Measurements from ENCODE around the gene PRR16. TPM values are rescaled to one million over a fixed set of nuclear protein-coding genes. Genes with fewer than 3 reads are reported as not detected.
"Not testable (repeated sequence)": the region's sequence is repeated elsewhere in the genome, so short reads cannot be mapped to it uniquely, and the experiment has no call there.

The PRR16 gene
- total and polyA plus RNA-seq, 4 donors: 6.5 to 26.8 (median 12.4) TPM

DNA sequence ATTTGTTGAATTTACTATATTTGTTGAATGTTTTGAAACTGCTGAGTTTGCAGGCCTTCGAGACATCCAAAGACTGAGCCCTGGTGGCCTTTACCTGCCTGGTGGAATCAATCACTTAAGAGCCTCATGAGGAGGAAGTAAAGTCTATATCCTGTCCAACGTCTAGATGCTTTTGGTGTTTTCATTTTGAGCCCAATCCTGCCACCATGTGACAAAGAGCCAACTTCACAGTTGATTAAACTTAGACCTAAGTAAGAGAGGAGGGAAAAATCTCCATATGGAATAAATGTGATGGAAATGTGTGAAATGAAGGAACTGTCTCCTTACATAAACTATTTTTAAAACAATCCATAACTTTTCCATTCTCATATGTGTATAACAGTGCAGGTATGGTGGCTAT, 220.1 kb downstream of the PRR16 start:
- Histone ChIP-seq H3K4me1 (ENCODE audit: control insufficient read depth in 1 of 2, insufficient read depth in 2 of 2, low read length in 2 of 2) (peaks cover 0 to 6% of the 10 kb centered on the region in 2 donors), H3K27me3 (ENCODE audit: control insufficient read depth in 1 of 2, insufficient read depth in 2 of 2, low read length in 1 of 2) (no peaks in the 10 kb centered on the region), H3K9me3 (ENCODE audit: control insufficient read depth, low read length) (no peaks in the 10 kb centered on the region), H3K27ac (ENCODE audit: low read depth in 1 of 2, low read length in 2 of 2) (no peak overlapping the region), H3K36me3 (ENCODE audit: control insufficient read depth in 1 of 2, insufficient read depth in 2 of 2, low read length in 1 of 2) (peaks cover 0 to 1% of the 10 kb centered on the region in 2 donors), H3K4me3 (ENCODE audit: low read length in 2 of 2) (no peak overlapping the region)
- WGBS, 2 donors: 49 to 52% methylated on average over 2 of the region's 2 CpGs
- intact Hi-C loops (cut with DNase I): no loop called here
- no peak for DNase-seq
- no peak for ATAC-seq (ENCODE audit: low FRiP score)

DNA sequence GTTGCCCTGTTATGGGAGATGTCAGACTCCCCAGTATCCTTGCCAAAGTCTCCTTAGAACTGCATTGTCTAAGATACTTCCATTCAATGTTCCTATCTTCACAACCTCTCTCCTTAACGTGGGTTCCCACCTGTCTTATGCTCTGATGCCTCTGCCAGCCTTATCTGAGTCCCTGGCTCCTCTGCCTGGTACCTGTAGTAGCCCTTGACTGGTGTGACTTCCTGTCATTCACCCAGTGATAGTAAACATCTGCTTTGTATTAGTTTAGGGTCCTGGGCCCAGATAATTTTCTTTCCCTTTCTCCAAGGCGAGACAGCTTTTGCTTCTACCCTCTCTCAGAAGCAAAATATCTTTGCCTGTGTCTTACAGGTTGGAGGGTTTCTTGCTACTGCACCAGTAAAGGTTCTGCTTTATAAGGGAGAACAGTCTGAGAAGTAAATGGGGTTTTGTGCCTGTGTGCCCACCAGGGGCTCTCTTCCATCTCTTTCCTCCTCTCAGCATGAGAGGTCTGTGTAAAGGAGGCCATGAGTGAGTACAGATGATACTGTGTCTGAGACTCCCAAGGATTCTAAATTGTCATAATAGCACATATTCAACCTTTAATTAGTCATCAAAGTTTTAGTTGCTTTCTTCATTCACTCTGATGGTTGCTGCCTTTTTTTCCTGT, 220.8 kb downstream of the PRR16 start:
- H3K36me3 ChIP-seq (ENCODE audit: control insufficient read depth in 1 of 2, insufficient read depth in 2 of 2, low read length in 1 of 2): peaks cover 0 to 1% of the 10 kb centered on the region in 2 donors
- H3K9me3 ChIP-seq (ENCODE audit: control insufficient read depth, low read length): no peaks in the 10 kb centered on the region
- no peak overlapping the region for H3K4me3 ChIP-seq (ENCODE audit: low read length in 2 of 2)
- H3K27me3 ChIP-seq (ENCODE audit: control insufficient read depth in 1 of 2, insufficient read depth in 2 of 2, low read length in 1 of 2): no peaks in the 10 kb centered on the region
- DNase-seq (no peak), ATAC-seq (ENCODE audit: low FRiP score) (no peak)
- WGBS, 2 donors: 74 to 76% methylated on average over 2 of the region's 2 CpGs
- no peak overlapping the region for H3K27ac ChIP-seq (ENCODE audit: low read depth in 1 of 2, low read length in 2 of 2)
- peaks cover 0 to 6% of the 10 kb centered on the region in 2 donors for H3K4me1 ChIP-seq (ENCODE audit: control insufficient read depth in 1 of 2, insufficient read depth in 2 of 2, low read length in 2 of 2)
- intact Hi-C loops (cut with DNase I): no loop called here

DNA sequence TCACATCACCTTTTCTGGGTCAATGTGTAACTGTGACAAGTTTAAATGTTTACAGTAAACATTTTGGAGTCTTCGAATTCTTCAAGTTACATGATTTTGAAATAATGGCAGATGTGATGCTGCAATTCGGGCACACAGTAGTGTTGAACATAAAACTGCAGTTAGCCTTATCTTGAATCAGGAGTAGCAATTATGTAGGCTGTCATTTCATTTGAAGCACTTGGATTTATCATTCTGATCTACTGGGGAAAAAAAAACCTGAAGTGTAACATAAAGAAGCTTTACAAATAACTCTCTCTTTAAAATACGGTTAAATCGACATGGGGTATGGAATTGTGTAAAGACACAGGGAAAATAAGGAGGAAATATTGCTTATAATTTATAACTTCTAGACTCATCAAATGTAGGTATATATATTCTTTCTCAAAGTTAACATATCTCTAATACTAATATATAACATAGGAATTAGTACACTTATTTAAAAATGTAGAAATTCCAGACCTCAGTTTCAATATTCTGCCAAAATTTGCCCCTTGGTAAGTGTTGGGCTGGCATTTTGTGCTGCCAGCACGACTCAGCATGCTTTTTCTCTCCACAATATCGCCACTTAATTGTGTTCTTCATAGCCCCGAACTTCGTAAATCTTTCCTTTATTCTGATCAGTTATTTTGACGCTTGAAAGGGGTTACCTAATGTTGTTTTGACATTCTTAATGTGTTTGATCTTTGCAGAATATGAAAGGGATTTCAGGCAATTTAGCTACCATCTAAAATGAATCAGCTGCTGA, 226.7 kb downstream of the PRR16 start:
- Histone ChIP-seq H3K27ac (ENCODE audit: low read depth in 1 of 2, low read length in 2 of 2) (no peak overlapping the region), H3K27me3 (ENCODE audit: control insufficient read depth in 1 of 2, insufficient read depth in 2 of 2, low read length in 1 of 2) (no peaks in the 10 kb centered on the region), H3K4me3 (ENCODE audit: low read length in 2 of 2) (no peak overlapping the region), H3K9me3 (ENCODE audit: control insufficient read depth, low read length) (no peaks in the 10 kb centered on the region), H3K36me3 (ENCODE audit: control insufficient read depth in 1 of 2, insufficient read depth in 2 of 2, low read length in 1 of 2) (peaks cover 0 to under 1% of the 10 kb centered on the region in 2 donors), H3K4me1 (ENCODE audit: control insufficient read depth in 1 of 2, insufficient read depth in 2 of 2, low read length in 2 of 2) (no peaks in the 10 kb centered on the region)
- intact Hi-C loops (cut with DNase I): no loop called here
- ATAC-seq (ENCODE audit: low FRiP score): no peak
- WGBS, 2 donors: 83% methylated on average over 9 of the region's 9 CpGs
- no peak for DNase-seq

DNA sequence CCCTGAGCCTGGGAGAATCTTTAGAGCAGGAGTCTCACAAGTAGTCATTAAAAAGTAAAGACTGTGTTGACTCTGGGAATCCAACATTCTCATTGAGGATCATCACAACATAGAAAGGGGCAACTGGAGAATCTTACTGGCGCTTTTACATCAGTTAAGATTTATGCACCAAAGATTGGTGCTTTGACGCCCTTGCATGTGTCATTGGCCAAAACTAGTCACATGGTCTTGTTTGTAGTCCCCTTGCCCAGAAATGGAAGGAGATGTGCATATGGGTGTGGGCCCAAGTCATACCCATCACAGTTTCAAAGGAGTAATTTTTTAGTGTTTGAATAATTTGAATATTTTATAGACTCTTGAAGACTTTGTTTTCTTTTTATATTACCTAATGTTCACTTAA, 228.2 kb downstream of the PRR16 start:
- no peaks in the 10 kb centered on the region for H3K27me3 ChIP-seq (ENCODE audit: control insufficient read depth in 1 of 2, insufficient read depth in 2 of 2, low read length in 1 of 2)
- H3K36me3 ChIP-seq (ENCODE audit: control insufficient read depth in 1 of 2, insufficient read depth in 2 of 2, low read length in 1 of 2): no peaks in the 10 kb centered on the region
- no peak for DNase-seq
- intact Hi-C loops (cut with DNase I): no loop called here
- no peaks in the 10 kb centered on the region for H3K4me1 ChIP-seq (ENCODE audit: control insufficient read depth in 1 of 2, insufficient read depth in 2 of 2, low read length in 2 of 2)
- no peak for ATAC-seq (ENCODE audit: low FRiP score)
- no peak overlapping the region for H3K4me3 ChIP-seq (ENCODE audit: low read length in 2 of 2)
- 96 to 97% methylated on average over 2 of the region's 2 CpGs for WGBS, 2 donors
- H3K9me3 ChIP-seq (ENCODE audit: control insufficient read depth, low read length): no peaks in the 10 kb centered on the region
- no peak overlapping the region for H3K27ac ChIP-seq (ENCODE audit: low read depth in 1 of 2, low read length in 2 of 2)

DNA sequence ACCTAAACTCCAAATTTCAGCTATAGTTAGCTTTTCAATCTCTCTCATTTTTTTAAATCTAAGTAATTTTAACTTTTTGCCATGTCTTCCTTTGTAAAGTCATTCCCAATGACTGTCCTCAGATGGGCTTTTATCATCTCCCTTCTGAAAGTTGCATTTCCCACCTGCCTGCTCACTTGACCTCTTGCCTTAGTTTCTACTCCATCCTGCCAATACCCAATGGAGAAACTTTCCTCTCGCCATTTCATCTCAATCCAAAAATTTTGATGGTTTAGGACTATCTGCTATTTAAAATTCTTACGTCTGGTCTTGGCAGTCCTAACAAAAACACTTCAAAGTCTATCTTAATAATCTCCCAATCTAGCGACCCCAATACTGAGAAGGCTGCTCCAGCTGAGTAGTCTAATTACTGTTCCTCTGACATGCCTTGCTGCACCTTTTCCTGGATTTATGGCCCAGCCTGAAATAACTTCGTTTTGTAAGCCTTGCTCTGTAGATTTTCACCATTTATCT, 231.3 kb downstream of the PRR16 start:
- H3K9me3 ChIP-seq (ENCODE audit: control insufficient read depth, low read length): no peaks in the 10 kb centered on the region
- H3K27ac ChIP-seq (ENCODE audit: low read depth in 1 of 2, low read length in 2 of 2): no peak overlapping the region
- no peaks in the 10 kb centered on the region for H3K36me3 ChIP-seq (ENCODE audit: control insufficient read depth in 1 of 2, insufficient read depth in 2 of 2, low read length in 1 of 2)
- no peaks in the 10 kb centered on the region for H3K27me3 ChIP-seq (ENCODE audit: control insufficient read depth in 1 of 2, insufficient read depth in 2 of 2, low read length in 1 of 2)
- ATAC-seq (ENCODE audit: low FRiP score): no peak
- H3K4me1 ChIP-seq (ENCODE audit: control insufficient read depth in 1 of 2, insufficient read depth in 2 of 2, low read length in 2 of 2): no peaks in the 10 kb centered on the region
- no peak overlapping the region for H3K4me3 ChIP-seq (ENCODE audit: low read length in 2 of 2)
- no peak for DNase-seq
- intact Hi-C loops (cut with DNase I): no loop called here
- WGBS, 2 donors: 76 to 82% methylated on average over 4 of the region's 4 CpGs

DNA sequence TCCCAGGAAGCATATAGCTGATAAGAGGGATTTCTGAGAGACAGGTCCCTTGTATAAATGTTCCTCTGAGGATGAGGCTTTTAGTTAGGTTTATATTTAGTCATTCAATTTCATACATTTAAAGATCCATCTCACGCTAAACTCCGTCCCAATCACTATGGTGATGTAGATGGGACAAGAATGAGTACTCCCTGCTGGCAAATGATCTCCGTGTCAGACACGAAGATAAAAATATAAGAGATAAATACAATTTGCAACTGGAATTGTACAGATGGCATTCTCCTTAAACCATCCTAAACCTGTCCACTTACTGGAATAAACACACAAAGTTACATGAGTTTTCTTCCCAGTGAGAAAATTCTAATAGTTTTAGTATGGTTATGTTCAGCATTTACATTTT, 233.0 kb downstream of the PRR16 start:
- Histone ChIP-seq H3K27ac (ENCODE audit: low read depth in 1 of 2, low read length in 2 of 2) (no peak overlapping the region), H3K4me1 (ENCODE audit: control insufficient read depth in 1 of 2, insufficient read depth in 2 of 2, low read length in 2 of 2) (no peaks in the 10 kb centered on the region), H3K4me3 (ENCODE audit: low read length in 2 of 2) (no peak overlapping the region), H3K27me3 (ENCODE audit: control insufficient read depth in 1 of 2, insufficient read depth in 2 of 2, low read length in 1 of 2) (no peaks in the 10 kb centered on the region), H3K9me3 (ENCODE audit: control insufficient read depth, low read length) (no peaks in the 10 kb centered on the region), H3K36me3 (ENCODE audit: control insufficient read depth in 1 of 2, insufficient read depth in 2 of 2, low read length in 1 of 2) (no peaks in the 10 kb centered on the region)
- ATAC-seq (ENCODE audit: low FRiP score): no peak
- whole genome bisulfite sequencing, 2 donors: 76 to 77% methylated on average over 4 of the region's 4 CpGs
- DNase-seq: no peak
- intact Hi-C loops (cut with DNase I): no loop called here

DNA sequence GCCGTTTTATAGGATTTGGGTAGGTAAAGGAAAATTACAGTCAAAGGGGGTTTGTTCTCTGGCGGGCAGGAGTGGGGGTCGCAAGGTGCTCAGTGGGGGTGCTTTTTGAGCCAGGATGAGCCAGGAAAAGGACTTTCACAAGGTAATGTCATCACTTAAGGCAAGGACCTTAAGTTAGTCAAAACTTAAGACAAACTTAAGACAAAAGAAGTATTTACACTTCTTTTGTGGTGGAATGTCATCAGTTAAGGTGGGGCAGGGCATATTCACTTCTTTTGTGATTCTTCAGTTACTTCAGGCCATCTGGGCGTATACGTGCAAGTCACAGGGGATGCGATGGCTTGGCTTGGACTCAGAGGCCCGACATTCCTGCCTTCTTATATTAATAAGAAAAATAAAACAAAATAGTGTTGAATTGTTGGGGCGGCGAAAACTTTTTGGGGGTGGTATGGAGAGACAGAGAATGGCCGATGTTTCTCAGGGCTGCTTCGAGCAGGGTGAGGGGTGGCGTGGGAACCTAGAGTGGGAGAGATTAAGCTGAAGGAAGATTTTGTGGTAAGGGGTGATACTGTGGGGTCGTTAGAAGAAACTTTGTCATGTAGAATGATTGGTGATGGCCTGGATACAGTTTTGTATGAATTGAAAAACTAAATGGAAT, 233.7 kb downstream of the PRR16 start:
- H3K27ac ChIP-seq (ENCODE audit: low read depth in 1 of 2, low read length in 2 of 2); intact Hi-C loops (cut with DNase I); H3K36me3 ChIP-seq (ENCODE audit: control insufficient read depth in 1 of 2, insufficient read depth in 2 of 2, low read length in 1 of 2): not testable (repeated sequence)

DNA sequence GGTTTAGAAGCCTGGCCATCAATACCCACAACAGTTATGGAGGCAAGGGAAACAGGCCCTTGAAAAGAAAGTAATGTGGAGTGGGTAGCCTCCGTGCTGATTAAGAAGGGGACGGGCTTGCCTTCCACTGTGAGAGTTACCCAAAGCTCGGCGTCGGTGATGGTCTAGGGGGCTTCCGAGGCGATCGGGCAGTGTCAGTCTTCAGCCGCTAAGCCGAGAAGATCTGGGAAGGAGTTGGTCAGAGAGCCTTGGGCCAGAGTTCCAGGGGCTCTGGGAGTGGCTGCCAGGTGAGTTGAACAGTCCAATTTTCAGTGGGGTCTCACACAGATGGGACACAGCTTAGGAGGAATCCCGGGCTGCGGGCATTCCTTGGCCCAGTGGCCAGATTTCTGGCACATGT, 236.6 kb downstream of the PRR16 start:
- H3K4me3 ChIP-seq (ENCODE audit: low read length in 2 of 2); intact Hi-C loops (cut with DNase I); H3K9me3 ChIP-seq (ENCODE audit: control insufficient read depth, low read length); H3K27me3 ChIP-seq (ENCODE audit: control insufficient read depth in 1 of 2, insufficient read depth in 2 of 2, low read length in 1 of 2); DNase-seq; ATAC-seq (ENCODE audit: low FRiP score); H3K27ac ChIP-seq (ENCODE audit: low read depth in 1 of 2, low read length in 2 of 2); H3K36me3 ChIP-seq (ENCODE audit: control insufficient read depth in 1 of 2, insufficient read depth in 2 of 2, low read length in 1 of 2); H3K4me1 ChIP-seq (ENCODE audit: control insufficient read depth in 1 of 2, insufficient read depth in 2 of 2, low read length in 2 of 2): not testable (repeated sequence)
- WGBS, 2 donors: 89 to 91% methylated on average over 12 of the region's 12 CpGs

More for the DNA sequence above, 233.7 kb downstream of the PRR16 start:
- not testable (repeated sequence) for H3K9me3 ChIP-seq (ENCODE audit: control insufficient read depth, low read length); DNase-seq; H3K27me3 ChIP-seq (ENCODE audit: control insufficient read depth in 1 of 2, insufficient read depth in 2 of 2, low read length in 1 of 2); ATAC-seq (ENCODE audit: low FRiP score); H3K4me3 ChIP-seq (ENCODE audit: low read length in 2 of 2); H3K4me1 ChIP-seq (ENCODE audit: control insufficient read depth in 1 of 2, insufficient read depth in 2 of 2, low read length in 2 of 2)
- 81 to 83% methylated on average over 10 of the region's 13 CpGs for WGBS, 2 donors
